NOMO-1 treated with DMSO at 0.1 percent for 48 hours (cell line): ENCODE measurements around the gene GABRP.
"Not testable (repeated sequence)": the region's sequence is repeated elsewhere in the genome, so short reads cannot be mapped to it uniquely, and the experiment has no call there.

Source experiments
- DNase-seq: peaks from one replicate; lab custom pipeline; 2025; ENCODE audit not compliant: unreplicated experiment; lab: John Stamatoyannopoulos, UW

GABRP gene

GRCh38 chr5:170783498-170784247, at the start of gene GABRP:
Gene GABRP (plus strand): TSS chr5:170783725. CDS start chr5:170788616, 4,891 bp downstream.
- no peak for DNase-seq

DNA sequence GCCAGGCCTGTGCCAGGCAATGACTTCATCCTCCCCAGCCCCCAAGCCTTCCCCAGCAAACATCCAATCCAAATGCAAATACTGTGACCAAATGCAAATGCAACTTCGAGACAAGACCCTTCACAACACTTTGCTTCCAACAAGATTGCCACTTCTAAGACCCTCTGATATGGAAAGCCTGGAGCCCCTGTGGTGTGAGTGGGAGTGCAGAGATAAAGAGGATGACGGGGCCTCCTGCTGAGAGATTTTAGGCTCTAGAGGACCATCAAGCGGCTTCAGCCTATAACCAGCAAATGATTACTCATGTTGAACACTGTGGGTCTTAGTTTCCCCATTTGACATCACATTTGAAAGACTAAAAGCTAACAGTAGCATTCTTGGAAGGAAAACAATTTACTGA, 46.6 kb upstream of the GABRP start:
- DNase-seq = no peak

- no peak for DNase-seq
These were observed 45.9 kb upstream of the GABRP start for GRCh38 chr5:170737591-170737990.

DNA sequence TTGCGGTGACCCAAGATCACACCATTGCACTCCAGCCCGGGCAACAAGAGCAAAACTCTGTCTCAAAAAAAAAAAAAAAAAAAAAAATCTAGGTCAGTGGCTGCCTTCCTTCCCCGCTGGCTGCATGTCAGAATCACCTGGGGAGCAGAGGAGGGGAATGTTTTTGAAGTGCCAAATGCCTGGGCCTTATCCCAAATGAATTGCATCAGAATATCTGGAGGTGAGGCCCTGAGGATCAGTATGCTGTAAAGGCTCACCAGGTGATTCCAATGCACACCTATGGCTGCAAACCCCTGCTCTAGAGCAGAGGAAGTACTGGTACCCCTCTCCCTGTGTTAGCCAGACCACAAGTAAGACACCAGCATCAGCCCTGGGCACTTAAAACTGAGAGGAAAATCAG, 44.7 kb upstream of the GABRP start:
- no peak for DNase-seq

DNA sequence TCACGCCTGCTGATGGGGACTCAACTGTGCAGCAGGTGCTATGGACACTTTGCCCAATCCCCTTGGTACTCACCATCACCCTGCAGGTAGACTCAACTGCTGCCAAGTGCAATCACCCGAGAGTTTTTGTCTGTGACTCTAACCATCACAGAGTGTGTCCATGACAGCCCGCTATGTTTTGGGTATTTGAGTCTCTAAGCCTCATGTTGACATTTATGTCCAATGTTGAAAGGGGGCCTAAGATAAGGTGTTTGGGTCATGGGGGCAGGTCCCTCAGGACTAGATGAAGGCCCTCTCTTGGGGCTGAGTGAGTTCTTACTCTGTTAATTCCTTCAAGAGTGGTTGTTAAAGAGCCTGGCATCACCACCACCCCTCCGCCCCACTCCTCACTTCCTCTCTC, 44.1 kb upstream of the GABRP start:
- no peak for DNase-seq

DNA sequence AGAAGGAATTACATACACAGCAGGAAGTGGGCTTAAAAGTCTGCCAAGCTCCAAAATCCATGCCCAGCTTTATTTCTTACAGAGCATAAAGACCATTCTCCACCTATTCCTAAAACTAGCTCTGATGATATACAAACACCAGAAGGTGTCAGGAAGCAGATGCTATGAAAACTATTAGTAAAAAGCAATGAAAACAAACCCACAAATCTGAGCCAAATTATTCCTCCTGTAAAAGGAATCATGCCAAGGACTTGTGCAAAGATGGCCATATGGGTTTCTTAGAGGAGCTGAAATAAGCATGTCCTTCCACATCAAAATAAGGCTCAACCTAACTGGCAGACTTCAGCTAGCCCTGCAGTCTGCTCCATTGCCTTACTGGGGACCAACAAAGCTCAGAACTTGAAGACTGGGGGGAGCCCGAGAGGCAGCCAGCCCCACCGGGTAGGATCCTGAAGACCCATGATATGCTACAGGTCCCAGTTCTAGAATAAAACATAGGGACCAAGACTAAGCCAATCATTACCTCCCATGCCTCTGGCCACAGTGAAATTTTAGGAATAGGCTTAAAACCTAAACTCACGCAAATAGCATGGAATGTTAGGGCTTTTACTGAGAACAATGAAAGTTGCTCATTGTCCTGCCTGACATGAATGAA, 42.8 kb upstream of the GABRP start:
- no peak for DNase-seq

- no peak for DNase-seq
These were observed 41.7 kb upstream of the GABRP start for GRCh38 chr5:170741801-170742200.

GRCh38 chr5:170743876-170744212, 39.7 kb upstream of the GABRP start:
- no peak for DNase-seq

GRCh38 chr5:170745481-170746071, 37.9 kb upstream of the GABRP start:
- DNase-seq = no peak

DNA sequence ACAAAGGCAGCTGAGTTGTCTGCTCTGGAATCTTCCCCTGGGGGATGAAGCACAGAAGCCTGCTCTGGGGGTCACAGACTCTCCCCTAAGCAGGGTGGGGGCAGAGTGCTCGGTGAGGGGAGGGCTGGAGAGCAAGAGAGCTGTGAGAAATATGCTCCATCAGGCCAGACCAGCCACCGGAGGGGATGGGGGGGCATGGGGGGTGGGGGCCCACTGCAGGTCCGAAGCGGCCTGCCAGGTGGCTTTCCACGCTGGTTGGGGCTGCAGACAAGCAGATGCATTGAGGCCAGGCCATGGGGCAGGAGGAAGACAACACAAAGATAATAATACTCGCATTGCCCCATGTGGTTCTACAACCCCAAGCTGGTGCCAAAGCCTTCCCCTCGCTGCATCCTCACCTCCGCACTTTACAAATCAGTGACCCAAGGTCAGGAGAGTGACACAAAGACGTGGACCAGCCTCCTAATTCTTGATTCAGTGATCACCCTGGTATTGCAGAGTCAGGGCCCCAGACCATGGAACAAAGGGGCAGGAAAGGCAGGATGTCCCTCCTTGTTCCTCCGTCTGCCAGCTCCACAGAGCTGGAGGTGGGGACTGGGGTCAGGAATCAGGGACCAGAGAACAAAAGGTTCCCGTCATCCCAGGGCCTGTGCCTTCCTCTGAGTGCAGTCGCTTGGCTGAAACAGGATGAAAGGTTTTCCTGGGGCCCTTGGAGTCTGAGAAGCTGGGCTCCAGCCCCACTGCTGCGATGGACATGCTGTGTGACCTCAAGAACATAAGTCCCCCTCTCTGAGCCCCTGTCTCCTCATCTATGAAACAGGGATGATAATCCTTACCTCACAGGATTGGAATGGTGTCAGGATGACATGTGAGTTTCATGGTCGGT, 37.2 kb upstream of the GABRP start:
- DNase-seq = no peak

- DNase-seq = no peak
These were observed 36.6 kb upstream of the GABRP start for GRCh38 chr5:170746961-170747340.

GRCh38 chr5:170747357-170747756, 36.2 kb upstream of the GABRP start:
- DNase-seq = no peak

- DNase-seq = no peak
These were observed 35.7 kb upstream of the GABRP start for GRCh38 chr5:170747851-170748250.

DNA sequence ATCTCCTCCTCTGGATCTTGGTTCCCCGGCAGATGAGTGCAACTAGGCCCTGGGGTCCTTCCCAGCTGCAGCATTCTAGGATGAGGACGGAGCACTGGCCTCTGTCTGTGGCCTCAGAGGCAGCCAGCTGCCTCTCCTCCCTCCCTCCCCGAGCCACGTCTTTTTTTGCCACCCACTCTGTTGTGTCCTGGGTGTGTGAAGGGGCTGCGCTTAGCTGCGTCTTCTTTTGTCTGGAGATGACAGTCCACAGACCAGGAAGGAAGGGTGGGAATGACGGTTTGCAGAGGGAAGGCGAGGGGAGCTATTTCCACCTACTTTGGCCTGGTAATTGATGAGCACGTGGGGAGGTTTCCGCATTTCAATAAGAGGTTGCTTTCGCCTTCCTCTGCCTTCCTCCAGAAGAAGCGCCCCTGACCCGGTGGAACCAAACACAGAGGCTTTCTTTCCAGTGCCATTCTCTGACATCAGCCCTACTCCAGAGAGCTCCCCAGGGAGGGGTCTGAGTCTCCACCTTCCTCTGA, 34.5 kb upstream of the GABRP start:
- DNase-seq = no peak

GRCh38 chr5:170749911-170750431, 33.6 kb upstream of the GABRP start:
- no peak for DNase-seq

DNA sequence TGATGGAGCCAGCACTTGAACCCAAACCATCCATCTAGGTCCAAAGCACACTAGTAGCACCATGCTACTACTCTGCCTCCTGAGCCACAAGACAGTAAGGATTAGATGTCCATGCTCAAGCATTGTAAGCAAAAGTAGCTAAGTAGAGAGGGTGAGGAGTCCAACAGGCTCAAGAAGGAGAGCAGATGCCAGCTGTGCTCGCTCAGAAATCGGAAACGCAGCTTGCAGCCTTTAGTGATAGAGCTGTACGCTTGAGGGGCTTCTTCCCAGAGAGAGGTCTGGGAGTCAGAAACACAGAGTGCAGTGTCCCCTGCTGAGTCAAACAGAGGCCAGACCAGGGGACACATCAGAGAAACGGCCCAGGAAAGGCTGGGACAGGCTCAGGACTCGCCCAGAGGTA, 32.7 kb upstream of the GABRP start:
- DNase-seq = no peak

- no peak for DNase-seq
These were observed 31.9 kb upstream of the GABRP start for GRCh38 chr5:170751631-170752030.

GRCh38 chr5:170752257-170753215, 31.0 kb upstream of the GABRP start:
- no peak for DNase-seq

GRCh38 chr5:170753311-170753710, 30.2 kb upstream of the GABRP start:
- no peak for DNase-seq

DNA sequence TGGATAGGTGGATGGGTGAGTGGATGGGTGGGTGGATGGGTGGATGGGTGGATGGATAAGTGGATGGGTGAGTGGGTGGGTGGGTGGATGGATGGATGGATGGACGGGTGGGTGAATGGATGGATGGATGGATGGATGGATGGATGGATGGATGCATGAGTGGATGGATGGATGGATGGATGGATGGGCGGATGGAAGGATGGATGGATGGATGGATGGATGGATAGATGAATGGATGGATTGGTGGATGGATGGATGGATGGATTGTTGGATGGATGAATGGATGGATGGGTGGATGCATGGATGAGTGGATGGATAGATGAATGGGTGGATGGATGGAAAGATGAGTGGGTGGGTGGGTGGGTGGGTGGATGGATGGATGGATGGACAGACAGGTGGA, 29.0 kb upstream of the GABRP start:
- not testable (repeated sequence) for DNase-seq
